Tibial nerve (tissue), 4 donors: Measurements from ENCODE around the gene AAMP. TPM values are rescaled to one million over a fixed set of nuclear protein-coding genes. Genes with fewer than 3 reads are reported as not detected.

Experiments
- DNase-seq, 2 donors: peaks; one replicate each; pipeline ENCODE4 v3.0.0-alpha.2; 2019; ENCODE audit warnings: low spot score in 2 of 2
- H3K27ac ChIP-seq, 4 donors: fragments of 200-600 bp; sonication (generic) in 3 of 4; one replicate each; pipeline ENCODE4 v1.5.1; 2017 to 2019; ENCODE audit warnings: mild to moderate bottlenecking in 1 of 4
- H3K27me3 ChIP-seq, 2 donors: fragments of 200-600 bp; sonication (generic) in 1 of 2; one replicate each; pipeline versions ENCODE4 v1.5.1 to v1.6.0; 2017 to 2019
- H3K36me3 ChIP-seq, 3 donors: fragments of 200-600 bp; sonication (generic); one replicate each; pipeline ENCODE4 v1.5.1; 2018 to 2019
- H3K4me1 ChIP-seq, 4 donors: fragments of 200-600 bp; sonication (generic) in 3 of 4; one replicate each; pipeline ENCODE4 v1.5.1; 2017 to 2019
- H3K4me3 ChIP-seq, 4 donors: fragments of 200-600 bp; sonication (generic) in 3 of 4; one replicate each; pipeline ENCODE4 v1.5.1; 2017 to 2019; ENCODE audit warnings: mild to moderate bottlenecking in 1 of 4, moderate library complexity in 1 of 4
- H3K9me3 ChIP-seq, 4 donors: fragments of 200-600 bp; sonication (generic) in 3 of 4; one replicate each; pipeline ENCODE4 v1.5.1; 2017 to 2019
- CTCF ChIP-seq, 5 experiments: fragments of 200-600 bp in 3 of 5; fragments of 450-650 bp in 2 of 5; sonication (generic) in 3 of 5; IDR thresholded peaks; one replicate each; pipeline ENCODE4 v1.5.1; 2016 to 2019; ENCODE audit warnings: antibody characterized with exemption in 5 of 5, mild to moderate bottlenecking in 3 of 5, moderate library complexity in 2 of 5
- EP300 ChIP-seq, 2 donors: sonication (generic); formaldehyde crosslinking; IDR thresholded peaks; one replicate each; pipeline ENCODE4 v1.6.1; 2017; ENCODE audit warnings: antibody characterized with exemption in 2 of 2, mild to moderate bottlenecking in 1 of 2
- POLR2A ChIP-seq, 2 donors: fragments of 450-650 bp; IDR thresholded peaks; one replicate each; pipeline ENCODE4 v1.6.1; 2017; ENCODE audit warnings: antibody characterized with exemption in 2 of 2, mild to moderate bottlenecking in 2 of 2, moderate library complexity in 2 of 2
- WGBS, 2 donors: methylation state at CpG; one replicate each; pipeline ENCODE4 v1.1.5; 2018; 5-methylcytosine and 5-hydroxymethylcytosine counted together
- total RNA-seq, 4 donors: library from RNA; depleted of rRNA; stranded (reverse); fragments of >200 nt; gene quantifications; one replicate each; pipeline ENCODE4 v1.1.0, GENCODE V29; 2016

AAMP gene
- total RNA-seq, 4 donors from 2014 or later, result 111 to 179 (median 143) TPM

GRCh38 chr2:218290316-218291261 lies 20.7 kb upstream of the AAMP start:
- peak overlapping the region; percentile 97 to 100 (median 100) for H3K27ac ChIP-seq
- peak overlapping the region; percentile 83 to 99 (median 94) for H3K4me3 ChIP-seq
- TF ChIP-seq EP300 (IDR thresholded peaks at IDR 0.05), result no peak
- no peaks in the 10 kb centered on the region for H3K27me3 ChIP-seq
- WGBS, 2 donors, result 25 to 29% methylated on average over 12 of the region's 12 CpGs
- H3K4me1 ChIP-seq, result peaks cover 6 to 68% (median 54%) of the 10 kb centered on the region in 4 donors
- no peaks in the 10 kb centered on the region for H3K9me3 ChIP-seq
- DNase-seq, result no peak
- H3K36me3 ChIP-seq, result peaks cover 0 to 3% (median 0%) of the 10 kb centered on the region in 3 donors

GRCh38 chr2:218289639-218290315 lies 19.8 kb upstream of the AAMP start:
- H3K4me3 ChIP-seq, result peak overlapping the region; percentile 2 to 99 (median 94)
- no peaks in the 10 kb centered on the region for H3K27me3 ChIP-seq
- 7 to 9% methylated on average over 6 of the region's 6 CpGs for WGBS, 2 donors
- peaks cover 11 to 76% (median 63%) of the 10 kb centered on the region in 4 donors for H3K4me1 ChIP-seq
- DNase-seq, result peak in 1 of 2 donors; percentile 68
- TF ChIP-seq EP300 (IDR thresholded peaks at IDR 0.05) (peak; percentile 57 to 86), POLR2A (IDR thresholded peaks at IDR 0.05) (peak; percentile 17 to 52), CTCF (IDR thresholded peaks at IDR 0.05) (peak in 1 of 5 experiments; percentile 16)
- H3K9me3 ChIP-seq, result no peaks in the 10 kb centered on the region
- H3K36me3 ChIP-seq, result peaks cover 0 to 3% (median 0%) of the 10 kb centered on the region in 3 donors
- H3K27ac ChIP-seq, result peak overlapping the region; percentile 97 to 100 (median 100)

DNA sequence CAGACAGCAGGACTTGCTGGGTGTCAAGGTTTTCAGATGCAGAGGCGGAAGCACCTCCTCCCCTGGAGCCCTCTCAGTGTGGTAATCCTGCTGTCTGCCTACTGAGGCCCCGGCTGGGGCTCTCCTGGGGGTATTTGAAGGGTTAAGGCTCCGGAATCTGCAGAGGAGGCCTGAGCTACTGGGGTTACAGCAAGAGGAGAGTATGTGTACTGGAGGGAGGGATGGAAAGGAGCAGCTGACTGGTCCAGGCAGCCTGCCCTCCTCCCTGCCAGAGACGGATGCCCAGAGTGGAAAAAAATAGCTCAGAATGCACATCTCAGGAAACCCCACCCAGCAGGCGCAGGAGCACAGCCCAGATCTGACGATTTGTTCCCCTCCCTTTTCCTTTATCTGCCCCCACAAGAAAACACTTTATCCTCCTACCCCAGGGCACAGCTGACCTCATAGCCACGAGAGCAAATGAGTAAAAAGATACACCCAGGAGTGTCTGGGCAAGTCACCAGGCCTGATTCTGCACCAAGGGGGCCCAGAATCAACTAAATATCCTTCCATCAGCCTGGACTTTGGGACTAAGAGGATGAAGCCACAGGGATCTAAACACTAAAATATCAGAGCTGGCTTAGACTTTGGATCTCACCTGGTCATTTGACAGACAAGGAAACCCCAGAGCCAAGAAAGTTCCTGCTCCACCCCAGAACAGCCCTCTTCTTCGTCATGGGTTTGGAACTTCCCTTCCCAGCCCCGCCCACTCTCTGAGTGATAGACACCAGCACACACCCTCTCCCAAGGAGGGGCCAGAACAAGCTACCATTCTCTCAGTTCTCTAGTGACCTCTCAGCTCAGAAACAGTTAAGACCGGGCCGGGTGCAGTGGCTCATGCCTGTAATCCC lies 16.9 kb upstream of the AAMP start:
- H3K27ac ChIP-seq, result peak overlapping the region; percentile 97 to 100 (median 100)
- peak; percentile 93 to 97 for DNase-seq
- H3K27me3 ChIP-seq, result no peaks in the 10 kb centered on the region
- H3K4me3 ChIP-seq, result peak overlapping the region; percentile 31 to 59 (median 52)
- 1% methylated on average over 11 of the region's 11 CpGs for WGBS, 2 donors
- H3K9me3 ChIP-seq, result no peaks in the 10 kb centered on the region
- peaks cover 0 to 9% (median 2%) of the 10 kb centered on the region in 3 donors for H3K36me3 ChIP-seq
- peaks cover 11 to 94% (median 91%) of the 10 kb centered on the region in 4 donors for H3K4me1 ChIP-seq
- TF ChIP-seq EP300 (IDR thresholded peaks at IDR 0.05), result peak; percentile 70 to 92
- peak; percentile 28 to 69 for TF ChIP-seq POLR2A (IDR thresholded peaks at IDR 0.05)
- peak in 2 of 5 experiments; percentile 6 to 26 for TF ChIP-seq CTCF (IDR thresholded peaks at IDR 0.05)

DNA sequence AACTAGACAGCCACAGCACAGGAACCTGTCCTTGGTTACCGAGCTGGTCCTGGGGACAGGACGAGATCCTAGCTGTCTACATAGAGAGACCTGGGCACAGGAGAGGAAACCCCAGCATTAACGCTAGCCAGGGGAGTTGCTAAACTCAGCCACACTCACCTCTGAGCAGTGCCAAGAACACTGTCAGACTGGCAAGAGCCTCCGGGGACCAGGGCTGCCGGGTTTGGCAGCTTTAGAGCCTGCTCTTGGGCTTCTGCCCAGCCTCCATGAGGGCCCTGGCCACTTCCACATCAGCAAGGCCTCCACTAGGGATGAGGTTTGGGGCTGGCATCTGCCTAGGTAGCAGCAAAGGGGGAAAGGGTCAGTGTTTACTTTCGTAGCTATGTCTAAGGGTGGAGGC lies 15.7 kb upstream of the AAMP start:
- H3K4me3 ChIP-seq, result peak overlapping the region in 3 of 4 donors; percentile 50 to 59 (median 53)
- 29 to 51% methylated on average over 6 of the region's 6 CpGs for WGBS, 2 donors
- H3K4me1 ChIP-seq, result peaks cover 11 to 93% (median 87%) of the 10 kb centered on the region in 4 donors

DNA sequence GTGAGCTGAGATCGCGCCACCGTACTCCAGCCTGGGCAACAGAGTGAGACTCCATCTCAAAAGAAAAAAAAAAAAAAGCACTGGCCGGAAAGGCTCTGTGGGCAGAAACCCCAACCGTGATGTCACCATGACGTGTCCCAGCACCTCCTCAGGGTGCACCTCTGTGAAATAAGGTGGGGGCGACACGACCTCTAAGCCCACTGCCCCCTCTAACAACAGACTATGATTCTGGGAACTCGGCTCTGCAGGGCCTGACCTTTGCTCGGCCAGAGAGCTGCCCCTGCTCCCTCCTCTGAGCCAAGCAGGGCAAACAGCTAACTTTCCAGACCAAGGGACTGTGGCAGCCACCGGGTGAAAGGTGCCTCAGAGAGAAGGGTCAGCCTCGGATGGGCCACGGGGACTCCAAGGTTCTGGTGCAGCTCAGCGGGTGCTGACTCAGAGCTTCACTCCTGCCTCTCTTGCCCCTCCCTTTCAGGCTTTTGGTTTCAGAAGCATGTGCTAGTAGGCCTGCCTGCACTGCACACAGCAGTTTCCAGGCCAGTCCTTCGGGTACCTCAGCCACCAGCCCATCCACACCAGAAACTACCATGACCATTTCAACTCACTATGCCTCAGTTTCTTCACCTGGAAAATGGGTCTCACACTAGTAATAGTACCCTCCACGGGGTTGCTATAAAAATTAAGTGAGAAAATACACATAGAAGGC lies 14.3 kb upstream of the AAMP start:
- Histone ChIP-seq H3K4me1 (peaks cover 11 to 86% (median 75%) of the 10 kb centered on the region in 4 donors), H3K36me3 (peaks cover 2 to 34% (median 10%) of the 10 kb centered on the region in 3 donors), H3K27me3 (no peaks in the 10 kb centered on the region), H3K9me3 (no peaks in the 10 kb centered on the region), H3K27ac (peak overlapping the region; percentile 97 to 100 (median 100)), H3K4me3 (peak overlapping the region in 1 of 4 donors; percentile 15)
- no peak for DNase-seq
- TF ChIP-seq EP300 (IDR thresholded peaks at IDR 0.05) (no peak), POLR2A (IDR thresholded peaks at IDR 0.05) (no peak), CTCF (IDR thresholded peaks at IDR 0.05) (no peak)
- WGBS, 2 donors, result 41 to 48% methylated on average over 16 of the region's 16 CpGs

More for the DNA sequence above, 15.7 kb upstream of the AAMP start:
- no peak for DNase-seq
- TF ChIP-seq POLR2A (IDR thresholded peaks at IDR 0.05) (no peak), EP300 (IDR thresholded peaks at IDR 0.05) (peak in 1 of 2 donors; percentile 23)
- Histone ChIP-seq H3K27me3 (no peaks in the 10 kb centered on the region), H3K27ac (peak overlapping the region; percentile 97 to 100 (median 100)), H3K36me3 (peaks cover 0 to 20% (median 10%) of the 10 kb centered on the region in 3 donors), H3K9me3 (no peaks in the 10 kb centered on the region)
